Neuronal stem cell (in vitro differentiated cells): ENCODE results near the gene LCN9.

ENCODE experiments used
- DNase-seq: peaks from one replicate; pipeline ENCODE4 v3.0.0-alpha.2; 2013; ENCODE audit warnings: low spot score
- H2AFZ ChIP-seq: one replicate; pipeline ENCODE4 v1.6.1; 2013; ENCODE audit warnings: mild to moderate bottlenecking, low read length, inconsistent platforms
- H2AK5ac ChIP-seq: 2 replicates; pipeline ENCODE4 v1.6.1; 2013; ENCODE audit warnings: low read depth, mild to moderate bottlenecking, inconsistent platforms, low read length, moderate library complexity, mixed read lengths
- H2BK120ac ChIP-seq: 2 replicates; pipeline ENCODE4 v1.6.1; 2013; ENCODE audit warnings: low read depth, mild to moderate bottlenecking, inconsistent platforms, low read length, moderate library complexity, mixed read lengths
- H2BK12ac ChIP-seq: one replicate; pipeline ENCODE4 v1.6.1; 2013; ENCODE audit warnings: low read length, inconsistent platforms
- H2BK15ac ChIP-seq: 2 replicates; pipeline ENCODE4 v1.6.1; 2013; ENCODE audit warnings: mild to moderate bottlenecking, low read length, inconsistent platforms, mixed read lengths
- H2BK5ac ChIP-seq: one replicate; pipeline ENCODE4 v1.6.1; 2013; ENCODE audit warnings: inconsistent platforms, mild to moderate bottlenecking, low read length, moderate library complexity
- H3K14ac ChIP-seq: one replicate; pipeline ENCODE4 v1.6.1; 2013; ENCODE audit warnings: low read length, inconsistent platforms
- H3K18ac ChIP-seq: 2 replicates; pipeline ENCODE4 v1.6.1; 2013; ENCODE audit warnings: low read length, inconsistent platforms
- H3K23ac ChIP-seq: 2 replicates; pipeline ENCODE4 v1.6.1; 2013; ENCODE audit warnings: low read depth, mild to moderate bottlenecking, mixed read lengths, low read length, inconsistent platforms; ENCODE audit not compliant: poor library complexity
- H3K27ac ChIP-seq: replicated peaks from 3 replicates; pipeline ENCODE4 v1.5.1; 2013; ENCODE audit warnings: low read length, inconsistent platforms
- H3K27me3 ChIP-seq, 3 experiments: 2 replicates each; pipeline ENCODE4 v1.6.1; 2013; ENCODE audit warnings: low read length in 3 of 3, mild to moderate bottlenecking in 2 of 3, inconsistent platforms in 1 of 3, low read depth in 1 of 3, mixed read lengths in 1 of 3, moderate library complexity in 1 of 3; ENCODE audit not compliant: control insufficient read depth in 3 of 3, insufficient read depth in 3 of 3
- H3K36me3 ChIP-seq, 2 donors: replicated peaks in 1 of 2; 2 replicates each; pipeline ENCODE4 v1.6.1; 2013; ENCODE audit warnings: low read length in 2 of 2; ENCODE audit not compliant: control insufficient read depth in 2 of 2, insufficient read depth in 2 of 2
- H3K4ac ChIP-seq: 2 replicates; pipeline ENCODE4 v1.6.1; 2013; ENCODE audit warnings: inconsistent platforms, mild to moderate bottlenecking, low read length, moderate library complexity
- H3K4me1 ChIP-seq, 2 donors: 1 replicate in 1 of 2; 2 replicates in 1 of 2; pipeline ENCODE4 v1.6.1; 2013; ENCODE audit warnings: low read length in 2 of 2, low read depth in 1 of 2; ENCODE audit not compliant: control insufficient read depth in 2 of 2, insufficient read depth in 1 of 2
- H3K4me2 ChIP-seq: one replicate; pipeline ENCODE4 v1.6.1; 2013; ENCODE audit warnings: mild to moderate bottlenecking, low read length, inconsistent platforms; ENCODE audit not compliant: insufficient read depth, poor library complexity, severe bottlenecking
- H3K4me3 ChIP-seq, 2 donors: 2 replicates each; pipeline ENCODE4 v1.5.1; 2013; ENCODE audit warnings: low read length in 2 of 2, mild to moderate bottlenecking in 2 of 2, inconsistent platforms in 1 of 2, moderate library complexity in 1 of 2
- H3K79me1 ChIP-seq: one replicate; pipeline ENCODE4 v1.6.1; 2013; ENCODE audit warnings: low read depth, mild to moderate bottlenecking, inconsistent platforms, low read length, moderate library complexity
- H3K9ac ChIP-seq: one replicate; pipeline ENCODE4 v1.6.1; 2013; ENCODE audit warnings: mild to moderate bottlenecking, low read depth, low read length, inconsistent platforms; ENCODE audit not compliant: poor library complexity
- H3K9me3 ChIP-seq, 2 donors: replicated peaks in 1 of 2; 2 replicates each; pipeline versions ENCODE3 to v1.6.1; 2013; ENCODE audit warnings: low read length in 2 of 2, mild to moderate bottlenecking in 2 of 2, inconsistent platforms in 1 of 2, low read depth in 1 of 2, mixed read lengths in 1 of 2, moderate library complexity in 1 of 2; ENCODE audit not compliant: control insufficient read depth in 2 of 2, insufficient read depth in 1 of 2
- H4K8ac ChIP-seq: one replicate; pipeline ENCODE4 v1.6.1; 2013; ENCODE audit warnings: low read depth, mild to moderate bottlenecking, inconsistent platforms, low read length, moderate library complexity
- H4K91ac ChIP-seq: one replicate; pipeline ENCODE4 v1.6.1; 2013; ENCODE audit warnings: low read length, low read depth, mild to moderate bottlenecking, inconsistent platforms; ENCODE audit not compliant: poor library complexity
- WGBS, 2 donors: extraction: QIAGEN DNeasy Blood & Tissue Kit; methylation state at CpG; one replicate each; pipeline ENCODE4 v1.1.7; 2013; ENCODE audit warnings: missing lambda C conversion rate in 2 of 2, mixed read lengths in 1 of 2; ENCODE audit not compliant: insufficient read length in 2 of 2, insufficient replicate concordance in 1 of 2; ENCODE audit errors: extremely low coverage in 2 of 2; 5-methylcytosine and 5-hydroxymethylcytosine counted together

Gene LCN9

GRCh38 chr9:135655317-135655716, 7.8 kb upstream of the LCN9 start:
- peak overlapping the region; percentile 82 for H2BK120ac ChIP-seq
- H3K23ac ChIP-seq: peak overlapping the region; percentile 59
- H3K9me3 ChIP-seq: peaks cover 5 to 8% of the 10 kb centered on the region in 2 donors
- no peak overlapping the region for H2AFZ ChIP-seq
- no peak overlapping the region for H3K4me2 ChIP-seq
- DNase-seq: no peak
- no peak overlapping the region for H3K9ac ChIP-seq
- no peak overlapping the region for H3K27ac ChIP-seq
- no CpG with 5 or more reads among the region's 8 CpGs for WGBS, 2 donors
- peak overlapping the region; percentile 22 for H2AK5ac ChIP-seq
- no peak overlapping the region for H2BK12ac ChIP-seq
- H3K4ac ChIP-seq: no peak overlapping the region
- peaks cover 0 to 3% of the 10 kb centered on the region in 2 donors for H3K36me3 ChIP-seq
- H3K79me1 ChIP-seq: no peaks in the 10 kb centered on the region
- no peak overlapping the region for H2BK5ac ChIP-seq
- peak overlapping the region; percentile 27 for H3K18ac ChIP-seq
- H2BK15ac ChIP-seq: peak overlapping the region; percentile 40
- peaks cover 0 to 2% of the 10 kb centered on the region in 2 donors for H3K4me1 ChIP-seq
- peak overlapping the region in 1 of 2 donors; percentile 27 for H3K4me3 ChIP-seq
- no peak overlapping the region for H4K8ac ChIP-seq
- H3K27me3 ChIP-seq: peaks cover 0 to 7% (median 3%) of the 10 kb centered on the region in 3 experiments
- peak overlapping the region; percentile 85 for H3K14ac ChIP-seq
- H4K91ac ChIP-seq: peak overlapping the region; percentile 65

- Histone ChIP-seq H3K9me3 (peaks cover 1 to 6% of the 10 kb centered on the region in 2 donors), H3K4me2 (no peak overlapping the region), H4K8ac (no peak overlapping the region), H2BK120ac (no peak overlapping the region), H3K36me3 (no peaks in the 10 kb centered on the region), H3K18ac (peak overlapping the region; percentile 7), H3K27me3 (peaks cover 0 to 7% (median 0%) of the 10 kb centered on the region in 3 experiments), H3K4ac (no peak overlapping the region), H2AFZ (no peak overlapping the region), H3K14ac (no peak overlapping the region), H3K27ac (no peak overlapping the region), H3K4me1 (peaks cover 5 to 8% of the 10 kb centered on the region in 2 donors), H3K9ac (no peak overlapping the region), H4K91ac (no peak overlapping the region), H2BK12ac (no peak overlapping the region), H3K4me3 (no peak overlapping the region), H2BK5ac (no peak overlapping the region), H2BK15ac (no peak overlapping the region), H3K79me1 (no peaks in the 10 kb centered on the region), H2AK5ac (no peak overlapping the region), H3K23ac (no peak overlapping the region)
- no peak for DNase-seq
- no CpG with 5 or more reads among the region's 15 CpGs for WGBS, 2 donors
These were observed 5.7 kb upstream of the LCN9 start for GRCh38 chr9:135657416-135657815.

- peaks cover 0 to 7% (median 0%) of the 10 kb centered on the region in 3 experiments for H3K27me3 ChIP-seq
- no peak overlapping the region for H3K14ac ChIP-seq
- no peak overlapping the region for H3K27ac ChIP-seq
- no peak overlapping the region for H3K4me3 ChIP-seq
- H3K79me1 ChIP-seq: peaks cover 3% of the 10 kb centered on the region
- no peak overlapping the region for H2BK12ac ChIP-seq
- no peak overlapping the region for H2AK5ac ChIP-seq
- DNase-seq: no peak
- no peak overlapping the region for H2BK120ac ChIP-seq
- no CpG with 5 or more reads among the region's 13 CpGs for WGBS, 2 donors
- no peak overlapping the region for H2AFZ ChIP-seq
- peaks cover 13% of the 10 kb centered on the region in 2 donors for H3K4me1 ChIP-seq
- no peak overlapping the region for H4K91ac ChIP-seq
- no peak overlapping the region for H4K8ac ChIP-seq
- H2BK15ac ChIP-seq: no peak overlapping the region
- no peak overlapping the region for H2BK5ac ChIP-seq
- H3K4me2 ChIP-seq: no peak overlapping the region
- H3K36me3 ChIP-seq: no peaks in the 10 kb centered on the region
- no peak overlapping the region for H3K18ac ChIP-seq
- no peak overlapping the region for H3K23ac ChIP-seq
- peaks cover 1 to 6% of the 10 kb centered on the region in 2 donors for H3K9me3 ChIP-seq
- no peak overlapping the region for H3K4ac ChIP-seq
- no peak overlapping the region for H3K9ac ChIP-seq
These were observed 3.9 kb upstream of the LCN9 start for GRCh38 chr9:135659252-135659651.

- H3K27ac ChIP-seq: no peak overlapping the region
- H3K4me1 ChIP-seq: peaks cover 13 to 15% of the 10 kb centered on the region in 2 donors
- no peak overlapping the region for H3K14ac ChIP-seq
- no peak overlapping the region for H3K4me3 ChIP-seq
- no peak overlapping the region for H2BK15ac ChIP-seq
- H3K4ac ChIP-seq: no peak overlapping the region
- no peak overlapping the region for H3K4me2 ChIP-seq
- H3K9ac ChIP-seq: no peak overlapping the region
- peaks cover 1 to 6% of the 10 kb centered on the region in 2 donors for H3K9me3 ChIP-seq
- no peak overlapping the region for H3K18ac ChIP-seq
- H2BK12ac ChIP-seq: no peak overlapping the region
- no peak for DNase-seq
- H3K27me3 ChIP-seq: peaks cover 0 to 7% (median 0%) of the 10 kb centered on the region in 3 experiments
- H4K8ac ChIP-seq: no peak overlapping the region
- no peaks in the 10 kb centered on the region for H3K36me3 ChIP-seq
- no peak overlapping the region for H4K91ac ChIP-seq
- no peak overlapping the region for H2BK120ac ChIP-seq
- peaks cover 3% of the 10 kb centered on the region for H3K79me1 ChIP-seq
- no peak overlapping the region for H3K23ac ChIP-seq
- no CpG with 5 or more reads among the region's 22 CpGs for WGBS, 2 donors
- no peak overlapping the region for H2AK5ac ChIP-seq
- H2BK5ac ChIP-seq: no peak overlapping the region
- no peak overlapping the region for H2AFZ ChIP-seq
These were observed 2.7 kb upstream of the LCN9 start for GRCh38 chr9:135660407-135660806.
